ENCODE measurements around the gene PTPN5. TPM values are rescaled to one million over a fixed set of nuclear protein-coding genes. Genes with fewer than 3 reads are reported as not detected.
A peak's percentile ranks its signal among the peaks of the same experiment; 100 is the strongest.

PTPN5 gene
- polyA plus RNA-seq, 3 donors = not detected

DNA sequence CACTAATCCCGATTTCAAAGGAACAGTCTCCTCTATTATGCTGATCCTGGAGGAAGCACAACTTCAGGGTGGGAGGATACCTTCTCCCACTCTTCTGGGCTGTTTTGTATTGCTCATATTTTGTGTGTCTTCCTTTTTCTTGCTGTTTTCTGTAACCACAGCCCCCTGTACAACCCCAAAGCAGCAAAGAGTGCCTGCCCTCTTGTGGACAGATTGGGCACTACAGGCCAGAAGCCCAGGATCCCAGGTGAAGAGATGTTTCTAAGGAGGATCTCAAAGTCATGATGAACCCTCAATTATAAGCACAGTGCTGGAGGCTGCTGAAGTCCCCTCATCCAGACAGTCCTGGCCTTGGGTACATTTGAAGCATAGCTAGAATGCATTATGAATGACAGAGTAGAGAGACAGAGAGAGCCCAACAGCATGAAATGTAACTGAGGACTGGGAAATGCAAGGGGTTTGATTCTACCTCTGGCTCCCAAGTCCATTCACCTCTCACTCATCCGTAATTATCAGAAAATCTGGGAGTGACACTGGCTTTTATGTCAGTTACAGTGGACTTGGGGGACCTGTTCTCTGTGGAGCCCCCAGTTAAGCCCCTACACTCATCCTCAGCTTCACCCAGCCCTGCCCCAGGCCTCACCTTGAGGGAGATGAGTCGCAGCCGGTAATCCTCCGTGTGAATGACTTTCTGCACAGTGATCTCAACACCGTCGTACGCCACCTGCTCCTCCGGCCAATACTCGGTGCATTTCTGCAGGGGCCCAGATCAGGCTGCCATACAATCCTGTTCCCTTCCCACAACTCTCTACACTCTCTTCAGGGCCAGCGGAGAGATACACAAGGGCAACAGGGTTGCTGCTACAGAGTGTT, 59.4 kb downstream of the PTPN5 start:
- Mint-ChIP-seq H3K4me3 (no peak overlapping the region), H3K27ac (peak overlapping the region in 1 of 7 donors; percentile 31), H3K36me3 (no peaks in the 10 kb centered on the region), H3K27me3 (ENCODE audit: low read depth in 3 of 3) (peaks cover 0 to 7% (median 2%) of the 10 kb centered on the region in 3 donors), H3K4me1 (peaks cover 4% of the 10 kb centered on the region), H3K9me3 (no peaks in the 10 kb centered on the region)
- peak; percentile 27 to 54 (median 42) for DNase-seq
- H3K9me3 ChIP-seq (replicated peaks in 1 of 2; ENCODE audit: control insufficient read depth in 1 of 2, insufficient read depth in 1 of 2, low read length in 2 of 2) = no peaks in the 10 kb centered on the region
- peak overlapping the region; percentile 32 for H2AFZ ChIP-seq (ENCODE audit: insufficient read depth, low read depth, low read length, poor library complexity, severe bottlenecking)
- H3K27me3 ChIP-seq (ENCODE audit: control insufficient read depth in 2 of 2, insufficient read depth in 2 of 2, low read length in 2 of 2) = no peaks in the 10 kb centered on the region
- no peaks in the 10 kb centered on the region for H4K20me1 ChIP-seq (ENCODE audit: insufficient read depth, low read length)
- H3K79me2 ChIP-seq (ENCODE audit: insufficient read depth, low read length) = no peaks in the 10 kb centered on the region
- TF ChIP-seq, protein P1, sequence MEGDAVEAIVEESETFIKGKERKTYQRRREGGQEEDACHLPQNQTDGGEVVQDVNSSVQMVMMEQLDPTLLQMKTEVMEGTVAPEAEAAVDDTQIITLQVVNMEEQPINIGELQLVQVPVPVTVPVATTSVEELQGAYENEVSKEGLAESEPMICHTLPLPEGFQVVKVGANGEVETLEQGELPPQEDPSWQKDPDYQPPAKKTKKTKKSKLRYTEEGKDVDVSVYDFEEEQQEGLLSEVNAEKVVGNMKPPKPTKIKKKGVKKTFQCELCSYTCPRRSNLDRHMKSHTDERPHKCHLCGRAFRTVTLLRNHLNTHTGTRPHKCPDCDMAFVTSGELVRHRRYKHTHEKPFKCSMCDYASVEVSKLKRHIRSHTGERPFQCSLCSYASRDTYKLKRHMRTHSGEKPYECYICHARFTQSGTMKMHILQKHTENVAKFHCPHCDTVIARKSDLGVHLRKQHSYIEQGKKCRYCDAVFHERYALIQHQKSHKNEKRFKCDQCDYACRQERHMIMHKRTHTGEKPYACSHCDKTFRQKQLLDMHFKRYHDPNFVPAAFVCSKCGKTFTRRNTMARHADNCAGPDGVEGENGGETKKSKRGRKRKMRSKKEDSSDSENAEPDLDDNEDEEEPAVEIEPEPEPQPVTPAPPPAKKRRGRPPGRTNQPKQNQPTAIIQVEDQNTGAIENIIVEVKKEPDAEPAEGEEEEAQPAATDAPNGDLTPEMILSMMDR (IDR thresholded peaks at IDR 0.05) = peak; percentile 97
- H3K36me3 ChIP-seq (replicated peaks in 1 of 2; ENCODE audit: control insufficient read depth in 1 of 2, insufficient read depth in 2 of 2, low read length in 2 of 2) = no peaks in the 10 kb centered on the region
- H3K4me3 ChIP-seq (replicated peaks in 1 of 3; ENCODE audit: low read depth in 2 of 3, low read length in 3 of 3) = no peak overlapping the region
- 92% methylated on average over 6 of the region's 11 CpGs for WGBS (ENCODE audit: insufficient coverage)
- H3K27ac ChIP-seq (ENCODE audit: low read depth in 1 of 2, low read length in 2 of 2) = no peak overlapping the region
- H3K9ac ChIP-seq (ENCODE audit: insufficient read depth, low read length, poor library complexity, severe bottlenecking) = no peak overlapping the region
- H3K4me2 ChIP-seq (replicated peaks; ENCODE audit: extremely low read depth, low read length, poor library complexity, severe bottlenecking) = no peak overlapping the region
- intact Hi-C loops (cut with micrococcal nuclease) = loop anchor here in 1 of 2 donors (5.0 kb wide), 1 partner anchor 615 kb away; no protein-coding TSS in a partner anchor
- no peaks in the 10 kb centered on the region for H3K4me1 ChIP-seq (ENCODE audit: control insufficient read depth in 1 of 2, insufficient read depth in 2 of 2, low read length in 2 of 2)

DNA sequence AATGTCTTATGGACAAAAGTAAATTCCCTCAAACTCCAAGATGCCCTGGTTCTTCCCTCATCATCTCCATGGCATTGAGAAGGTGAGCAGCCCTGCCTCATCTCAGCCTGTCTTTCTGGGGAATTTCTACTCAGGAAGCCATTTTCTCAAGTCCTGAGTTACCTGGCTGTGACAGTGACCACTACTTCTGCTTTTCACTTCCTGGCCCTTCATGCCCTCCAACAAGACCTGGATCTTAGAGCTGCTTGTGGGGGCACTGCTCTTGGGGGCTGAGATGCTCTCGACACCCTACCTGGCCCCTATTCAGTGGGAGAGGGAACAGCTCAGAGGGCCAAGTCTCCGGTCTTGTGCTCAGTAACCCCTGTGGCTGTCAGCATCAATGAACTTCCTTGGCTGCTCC, 60.2 kb downstream of the PTPN5 start:
- no peak overlapping the region for H3K27ac Mint-ChIP-seq
- no peak for DNase-seq

More for the DNA sequence above, 60.2 kb downstream of the PTPN5 start:
- no peaks in the 10 kb centered on the region for H3K9me3 ChIP-seq (replicated peaks in 1 of 2; ENCODE audit: control insufficient read depth in 1 of 2, insufficient read depth in 1 of 2, low read length in 2 of 2)
- Mint-ChIP-seq H3K36me3 (no peaks in the 10 kb centered on the region), H3K4me1 (peaks cover 4% of the 10 kb centered on the region), H3K4me3 (no peak overlapping the region), H3K27me3 (ENCODE audit: low read depth in 3 of 3) (peaks cover 0 to 7% (median 2%) of the 10 kb centered on the region in 3 donors), H3K9me3 (no peaks in the 10 kb centered on the region)
- peak overlapping the region; percentile 32 for H2AFZ ChIP-seq (ENCODE audit: insufficient read depth, low read depth, low read length, poor library complexity, severe bottlenecking)
- no peak overlapping the region for H3K4me3 ChIP-seq (replicated peaks in 1 of 3; ENCODE audit: low read depth in 2 of 3, low read length in 3 of 3)
- H3K27me3 ChIP-seq (ENCODE audit: control insufficient read depth in 2 of 2, insufficient read depth in 2 of 2, low read length in 2 of 2) = no peaks in the 10 kb centered on the region
- H3K36me3 ChIP-seq (replicated peaks in 1 of 2; ENCODE audit: control insufficient read depth in 1 of 2, insufficient read depth in 2 of 2, low read length in 2 of 2) = no peaks in the 10 kb centered on the region
- no peaks in the 10 kb centered on the region for H3K4me1 ChIP-seq (ENCODE audit: control insufficient read depth in 1 of 2, insufficient read depth in 2 of 2, low read length in 2 of 2)
- intact Hi-C loops (cut with micrococcal nuclease) = loop anchor here in 1 of 2 donors (5.0 kb wide), 1 partner anchor 614 kb away; no protein-coding TSS in a partner anchor
- no peak overlapping the region for H3K9ac ChIP-seq (ENCODE audit: insufficient read depth, low read length, poor library complexity, severe bottlenecking)
- H3K4me2 ChIP-seq (replicated peaks; ENCODE audit: extremely low read depth, low read length, poor library complexity, severe bottlenecking) = no peak overlapping the region
- H4K20me1 ChIP-seq (ENCODE audit: insufficient read depth, low read length) = no peaks in the 10 kb centered on the region
- 83% methylated on average over 1 of the region's 2 CpGs for WGBS (ENCODE audit: insufficient coverage)
- H3K27ac ChIP-seq (ENCODE audit: low read depth in 1 of 2, low read length in 2 of 2) = no peak overlapping the region
- TF ChIP-seq, protein P1 (IDR thresholded peaks at IDR 0.05) = no peak
- H3K79me2 ChIP-seq (ENCODE audit: insufficient read depth, low read length) = no peaks in the 10 kb centered on the region
